GM12878 (cell line): ENCODE results near the gene TMEM207. TPM values are rescaled to one million over a fixed set of nuclear protein-coding genes. Genes with fewer than 3 reads are reported as not detected.

Source experiments
- ATAC-seq: fragments of 200-7000 bp; cut with Tn5 transposase; 3 replicates; pipeline ENCODE4 v1.9.1; 2020; ENCODE audit warnings: mild to moderate bottlenecking, moderate library complexity
- BruUV-seq: library from RNA; stranded (reverse); fragments of 400-500 nt; replicated peaks from 2 replicates; lab custom pipeline; 2021; lab: Mats Ljungman, UMichigan
- CTCF ChIA-PET: fragments of 300-600 bp; sonication (Branson Sonifier 250); formaldehyde crosslinking; extraction: SDS; loops from one replicate; lab custom pipeline; 2021; ENCODE audit warnings: inconsistent platforms; lab: Yijun Ruan, JAX
- POLR2A ChIA-PET: fragments of 350-600 bp; formaldehyde crosslinking; extraction: SDS; loops from one replicate; lab custom pipeline; 2021; ENCODE audit warnings: inconsistent platforms; lab: Charles Lee
- RAD21 ChIA-PET: fragments of 300-600 bp; sonication (Branson Sonifier 250); formaldehyde crosslinking; loops from one replicate; lab custom pipeline; 2023; ENCODE audit warnings: antibody characterized with exemption; ENCODE audit not compliant: unreplicated experiment; lab: Charles Lee
- SMC1A ChIA-PET: fragments of 300-600 bp; sonication (Branson Sonifier 250); formaldehyde crosslinking; loops from one replicate; lab custom pipeline; 2023; ENCODE audit not compliant: unreplicated experiment, uncharacterized antibody; lab: Charles Lee
- DNase-seq: peaks from one replicate; pipeline ENCODE4 v3.0.0-alpha.2; 2011; ENCODE audit warnings: low read depth, low spot score
- FAIRE-seq: peaks from 3 replicates; lab custom pipeline; 2011; peaks lifted over from hg19 to GRCh38; lab: Jason Lieb, UNC
- H2AFZ ChIP-seq: 2 replicates; pipeline ENCODE4 v1.6.0; 2011; ENCODE audit warnings: low read depth, low read length, control low read depth; ENCODE audit not compliant: control insufficient read depth
- H3K27ac ChIP-seq: 2 replicates; pipeline ENCODE4 v1.5.1; 2011; ENCODE audit warnings: control low read depth; ENCODE audit not compliant: control insufficient read depth, insufficient read depth
- H3K27me3 ChIP-seq, 2 experiments: replicated peaks in 1 of 2; 2 replicates each; pipeline versions ENCODE4 v1.6.0 to v1.6.1; 2011; ENCODE audit warnings: low read length in 1 of 2; ENCODE audit not compliant: control insufficient read depth in 2 of 2, insufficient read depth in 2 of 2
- H3K36me3 ChIP-seq, 2 experiments: 2 replicates each; pipeline ENCODE4 v1.5.1; 2011; ENCODE audit warnings: low read length in 1 of 2; ENCODE audit not compliant: control insufficient read depth in 2 of 2, insufficient read depth in 2 of 2
- H3K4me1 ChIP-seq: 2 replicates; pipeline ENCODE4 v1.6.1; 2011; ENCODE audit warnings: mild to moderate bottlenecking, low read length, moderate library complexity, mixed read lengths; ENCODE audit not compliant: control insufficient read depth, insufficient read depth
- H3K4me2 ChIP-seq: 2 replicates; pipeline ENCODE4 v1.6.0; 2011; ENCODE audit warnings: control low read depth; ENCODE audit not compliant: control insufficient read depth, insufficient read depth
- H3K4me3 ChIP-seq: fragments of 200-600 bp; sonication (generic); 2 replicates; pipeline ENCODE4 v1.5.1; 2016
- H3K79me2 ChIP-seq: 2 replicates; pipeline ENCODE4 v1.6.0; 2011; ENCODE audit warnings: low read length; ENCODE audit not compliant: control insufficient read depth, insufficient read depth
- H3K9ac ChIP-seq: 2 replicates; pipeline ENCODE4 v1.8.0; 2011; ENCODE audit warnings: low read length, control low read depth, mixed read lengths; ENCODE audit not compliant: control insufficient read depth, insufficient read depth
- H3K9me3 ChIP-seq: replicated peaks from 3 replicates; pipeline ENCODE4 v1.5.1; 2011; ENCODE audit warnings: mild to moderate bottlenecking, low read length; ENCODE audit not compliant: control insufficient read depth, insufficient read depth
- H4K20me1 ChIP-seq: 2 replicates; pipeline ENCODE4 v1.6.0; 2011; ENCODE audit not compliant: control insufficient read depth, insufficient read depth
- ATF7 ChIP-seq: fragments of 450-650 bp; IDR thresholded peaks from 2 replicates; pipeline ENCODE4 v1.6.1; 2016; ENCODE audit warnings: low read depth, mild to moderate bottlenecking
- CREM ChIP-seq: IDR thresholded peaks from 2 replicates; pipeline ENCODE4 v1.6.1; 2014; ENCODE audit warnings: antibody characterized with exemption, low read depth
- EP300 ChIP-seq, 2 experiments: fragments of 150-350 bp in 1 of 2; IDR thresholded peaks; 2 replicates each; pipeline ENCODE4 v1.6.1; 2011 to 2012; ENCODE audit warnings: low read depth in 2 of 2, low read length in 2 of 2, borderline replicate concordance in 1 of 2, improper control_type of control experiment in 1 of 2, inconsistent platforms in 1 of 2; ENCODE audit not compliant: control insufficient read depth in 1 of 2
- GABPA ChIP-seq: IDR thresholded peaks from 2 replicates; pipeline ENCODE4 v1.6.1; 2014; ENCODE audit warnings: antibody characterized with exemption, low read depth, mild to moderate bottlenecking, inconsistent platforms
- HCFC1 ChIP-seq: fragments of 150-350 bp; IDR thresholded peaks from 2 replicates; pipeline ENCODE4 v1.6.1; 2014; ENCODE audit warnings: low read length
- IRF5 ChIP-seq: fragments of 450-650 bp; IDR thresholded peaks from 2 replicates; pipeline ENCODE4 v1.6.1; 2017; ENCODE audit warnings: borderline replicate concordance
- KAT2A ChIP-seq: conservative IDR thresholded peaks from 2 replicates; pipeline ENCODE4 v1.6.1; 2011; ENCODE audit warnings: low read depth, low read length; ENCODE audit not compliant: control insufficient read depth
- PAX5 ChIP-seq: IDR thresholded peaks from 2 replicates; pipeline ENCODE4 v1.6.1; 2011; ENCODE audit warnings: low read depth, low read length, borderline replicate concordance
- SRF ChIP-seq, 2 experiments: IDR thresholded peaks; 2 replicates each; pipeline ENCODE4 v1.6.1; 2011; ENCODE audit warnings: low read depth in 2 of 2, low read length in 2 of 2, mild to moderate bottlenecking in 1 of 2, moderate library complexity in 1 of 2
- STAT3 ChIP-seq: IDR thresholded peaks from 2 replicates; pipeline ENCODE4 v1.6.1; 2011; ENCODE audit warnings: low read depth, low read length, improper control_type of control experiment
- SUPT20H ChIP-seq: IDR thresholded peaks from 2 replicates; pipeline ENCODE4 v1.6.1; 2011; ENCODE audit warnings: low read depth, mild to moderate bottlenecking, low read length, moderate library complexity, borderline replicate concordance; ENCODE audit not compliant: control insufficient read depth
- TARDBP ChIP-seq: IDR thresholded peaks from 2 replicates; pipeline ENCODE4 v1.6.1; 2016; ENCODE audit warnings: borderline replicate concordance
- ZNF217 ChIP-seq: fragments of 450-650 bp; IDR thresholded peaks from 2 replicates; pipeline ENCODE4 v1.6.1; 2017; ENCODE audit warnings: antibody characterized with exemption, mild to moderate bottlenecking
- in situ Hi-C: fragments of 300-500 bp; cut with MboI; formaldehyde crosslinking; loops from 9 replicates; pipeline ENCODE4 v1.14.3; 2018; ENCODE audit warnings: mixed read lengths
- intact Hi-C: fragments of 100-400 bp; cut with micrococcal nuclease; formaldehyde crosslinking; loops from one replicate; pipeline ENCODE4 v1.14.2; 2022; ENCODE audit not compliant: unreplicated experiment
- polyA plus RNA-seq, 11 experiments: library from polyadenylated mRNA; depleted of rRNA in 4 of 11; unstranded in 6 of 11; stranded (reverse) in 5 of 11; fragments of >200 nt; fragmentation: Nextera tagmentation in 4 of 11; fragmentation: Illumina TruSeq in 1 of 11; extraction: Ambion mirVana in 4 of 11; extraction: Trizol in 1 of 11; gene quantifications; 1 replicate in 1 of 11; 2 replicates in 10 of 11; pipeline versions ENCODE4 v1.2.1 to v1.2.3, GENCODE V29; 2011 to 2016; ENCODE audit warnings: inconsistent platforms in 2 of 11, missing spikeins in 2 of 11, low read depth in 1 of 11
- total RNA-seq, 4 experiments: library from RNA; depleted of rRNA in 3 of 4; stranded (reverse); fragments of >200 nt in 3 of 4; fragmentation: Illumina TruSeq in 1 of 4; extraction: Trizol in 1 of 4; gene quantifications; 2 replicates each; pipeline versions ENCODE4 v1.2.1 to v1.2.3, GENCODE V29; 2013 to 2021
- TF ChIP-seq, protein P1 (sequence below): fragments of 450-650 bp; formaldehyde crosslinking; IDR thresholded peaks from 2 replicates; pipeline ENCODE4 v1.4.0; 2022; ENCODE audit warnings: mild to moderate bottlenecking, moderate library complexity

TMEM207 gene
- total and polyA plus RNA-seq, 10 of the 15 experiments (the other 5 are each of a cell fraction or from before 2014, with no cell fraction given), result not detected

DNA sequence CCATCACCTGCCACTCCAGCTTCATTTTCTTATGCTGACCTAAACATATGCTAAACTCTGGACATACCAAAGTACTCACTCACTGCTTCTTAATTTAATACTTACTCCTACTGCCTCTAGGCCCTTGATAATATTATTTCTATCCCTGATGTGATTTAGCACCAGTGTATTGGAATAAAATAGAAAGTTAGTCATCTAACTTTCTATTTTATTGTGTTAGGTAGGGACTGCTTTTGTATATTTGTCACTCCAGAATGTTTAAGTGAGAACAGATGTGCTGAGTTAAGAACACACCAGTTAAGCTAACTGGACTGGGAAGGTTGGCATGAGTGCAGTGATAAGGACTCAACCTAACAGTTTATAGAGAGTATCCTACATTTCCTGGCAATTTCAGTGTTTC, 68.3 kb downstream of the TMEM207 start:
- H3K9ac ChIP-seq, result no peak overlapping the region
- TF ChIP-seq TARDBP, result no peak
- TF ChIP-seq, all 136 proteins: peak for 0
- ATAC-seq (no peak), DNase-seq (no peak), FAIRE-seq (no peak)
- in situ Hi-C loops (loop anchor here (10.0 kb wide), 1 partner anchor 417 kb away; no protein-coding TSS in a partner anchor), intact Hi-C loops (no loop called here)
- BruUV-seq, result no TSS peak
- no peaks in the 10 kb centered on the region for H3K36me3 ChIP-seq
- H3K27me3 ChIP-seq, result no peaks in the 10 kb centered on the region
- H3K9me3 ChIP-seq, result no peaks in the 10 kb centered on the region
- ChIA-PET POLR2A (no interaction called here), RAD21 (interaction anchor here (0.7 to 1.0 kb wide), 3 partner anchors 156 to 877 kb away, joined by 3 to 4 read pairs (median 3); no protein-coding TSS in a partner anchor), SMC1A (interaction anchor here (1.0 to 2.0 kb wide), 5 partner anchors 17 to 280 kb away, joined by 3 to 8 read pairs (median 3); no protein-coding TSS in a partner anchor), CTCF (interaction anchor here (0.6 to 6.0 kb wide), 2 partner anchors 420 to 661 kb away, joined by 3 to 64 read pairs; no protein-coding TSS in a partner anchor)
- no peak overlapping the region for H3K4me3 ChIP-seq
- H3K4me2 ChIP-seq, result no peak overlapping the region
- H4K20me1 ChIP-seq, result no peaks in the 10 kb centered on the region
- H2AFZ ChIP-seq, result no peak overlapping the region
- H3K4me1 ChIP-seq, result no peaks in the 10 kb centered on the region
- no peak overlapping the region for H3K27ac ChIP-seq
- H3K79me2 ChIP-seq, result no peaks in the 10 kb centered on the region

DNA sequence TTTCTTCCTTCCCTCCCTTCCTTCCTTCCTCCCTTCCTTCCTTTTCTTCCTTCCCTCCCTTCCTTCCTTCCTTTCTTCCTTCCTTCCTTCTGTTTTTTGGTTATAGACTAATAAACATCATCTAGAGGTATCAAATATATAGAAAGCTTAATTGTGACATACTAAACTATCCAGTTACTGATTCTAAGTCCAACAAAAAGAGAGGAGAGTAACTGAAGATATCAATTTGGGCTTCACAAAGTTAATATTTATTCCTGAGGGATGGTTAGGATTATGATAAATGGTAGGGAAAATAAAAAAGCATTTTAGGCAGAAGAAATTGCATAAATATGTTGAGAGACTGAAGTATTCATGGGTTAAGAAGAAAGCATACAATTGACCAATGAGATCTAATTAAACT, 69.5 kb downstream of the TMEM207 start:
- Histone ChIP-seq H3K27ac (no peak overlapping the region), H3K27me3 (no peaks in the 10 kb centered on the region), H3K9me3 (no peaks in the 10 kb centered on the region), H3K9ac (no peak overlapping the region), H3K4me2 (no peak overlapping the region), H3K36me3 (no peaks in the 10 kb centered on the region), H4K20me1 (no peaks in the 10 kb centered on the region), H2AFZ (no peak overlapping the region), H3K79me2 (no peaks in the 10 kb centered on the region), H3K4me1 (no peaks in the 10 kb centered on the region), H3K4me3 (no peak overlapping the region)
- CTCF ChIA-PET, result interaction anchor here (0.6 to 6.0 kb wide), 4 partner anchors 32 to 419 kb away, joined by 3 to 64 read pairs (median 4); no protein-coding TSS in a partner anchor
- POLR2A ChIA-PET, result interaction anchor here (0.7 kb wide), 1 partner anchor 369 kb away, joined by 4 read pairs; no protein-coding TSS in a partner anchor
- RAD21 ChIA-PET, result no interaction called here
- in situ Hi-C loops (loop anchor here (10.0 kb wide), 1 partner anchor 415 kb away; no protein-coding TSS in a partner anchor), intact Hi-C loops (no loop called here)
- no peak for FAIRE-seq
- no TSS peak for BruUV-seq
- ATAC-seq, result no peak
- SMC1A ChIA-PET, result interaction anchor here (1.0 to 2.0 kb wide), 3 partner anchors 155 to 369 kb away, joined by 3 to 8 read pairs (median 3); no protein-coding TSS in a partner anchor
- DNase-seq, result no peak
- TF ChIP-seq KAT2A (no peak), IRF5 (no peak), PAX5 (no peak), STAT3 (no peak), SUPT20H (no peak), EP300 (IDR thresholded peaks at IDR 0.05; ENCODE audit: borderline replicate concordance in 1 of 2, control insufficient read depth in 1 of 2, low read depth in 2 of 2, low read length in 2 of 2) (no peak), CREM (no peak), HCFC1 (no peak), SRF (IDR thresholded peaks at IDR 0.05; ENCODE audit: low read depth in 2 of 2, low read length in 2 of 2) (no peak), ZNF217 (no peak), ATF7 (no peak), GABPA (no peak)
- TF ChIP-seq, protein P1, sequence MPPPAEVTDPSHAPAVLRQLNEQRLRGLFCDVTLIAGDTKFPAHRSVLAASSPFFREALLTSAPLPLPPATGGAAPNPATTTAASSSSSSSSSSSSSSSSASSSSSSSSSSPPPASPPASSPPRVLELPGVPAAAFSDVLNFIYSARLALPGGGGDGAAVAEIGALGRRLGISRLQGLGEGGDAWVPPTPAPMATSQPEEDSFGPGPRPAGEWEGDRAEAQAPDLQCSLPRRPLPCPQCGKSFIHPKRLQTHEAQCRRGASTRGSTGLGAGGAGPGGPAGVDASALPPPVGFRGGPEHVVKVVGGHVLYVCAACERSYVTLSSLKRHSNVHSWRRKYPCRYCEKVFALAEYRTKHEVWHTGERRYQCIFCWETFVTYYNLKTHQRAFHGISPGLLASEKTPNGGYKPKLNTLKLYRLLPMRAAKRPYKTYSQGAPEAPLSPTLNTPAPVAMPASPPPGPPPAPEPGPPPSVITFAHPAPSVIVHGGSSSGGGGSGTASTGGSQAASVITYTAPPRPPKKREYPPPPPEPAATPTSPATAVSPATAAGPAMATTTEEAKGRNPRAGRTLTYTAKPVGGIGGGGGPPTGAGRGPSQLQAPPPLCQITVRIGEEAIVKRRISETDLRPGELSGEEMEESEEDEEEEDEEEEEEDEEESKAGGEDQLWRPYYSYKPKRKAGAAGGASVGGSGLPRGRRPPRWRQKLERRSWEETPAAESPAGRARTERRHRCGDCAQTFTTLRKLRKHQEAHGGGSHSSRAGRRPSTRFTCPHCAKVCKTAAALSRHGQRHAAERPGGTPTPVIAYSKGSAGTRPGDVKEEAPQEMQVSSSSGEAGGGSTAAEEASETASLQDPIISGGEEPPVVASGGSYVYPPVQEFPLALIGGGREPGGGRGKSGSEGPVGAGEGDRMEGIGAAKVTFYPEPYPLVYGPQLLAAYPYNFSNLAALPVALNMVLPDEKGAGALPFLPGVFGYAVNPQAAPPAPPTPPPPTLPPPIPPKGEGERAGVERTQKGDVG, result no peak
